Esophagus (tissue), 2 donors: Measurements from ENCODE around the gene DMD. TPM values are rescaled to one million over a fixed set of nuclear protein-coding genes. Genes with fewer than 3 reads are reported as not detected.

Experiments used
- H3K27ac ChIP-seq, 2 donors: one replicate each; pipeline ENCODE4 v1.5.1; 2013; ENCODE audit warnings: low read depth in 2 of 2, mild to moderate bottlenecking in 2 of 2, inconsistent platforms in 1 of 2, low read length in 1 of 2, moderate library complexity in 1 of 2
- H3K27me3 ChIP-seq, 2 donors: one replicate each; pipeline ENCODE4 v1.6.1; 2013; ENCODE audit warnings: low read length in 2 of 2, control low read depth in 1 of 2, mild to moderate bottlenecking in 1 of 2; ENCODE audit not compliant: insufficient read depth in 2 of 2, control insufficient read depth in 1 of 2
- H3K36me3 ChIP-seq, 2 donors: one replicate each; pipeline ENCODE4 v1.6.1; 2013; ENCODE audit warnings: low read length in 1 of 2; ENCODE audit not compliant: control insufficient read depth in 2 of 2, insufficient read depth in 2 of 2
- H3K4me1 ChIP-seq, 2 donors: one replicate each; pipeline ENCODE4 v1.6.1; 2013; ENCODE audit warnings: low read length in 1 of 2; ENCODE audit not compliant: control insufficient read depth in 2 of 2, insufficient read depth in 2 of 2
- H3K4me3 ChIP-seq, 2 donors: one replicate each; pipeline ENCODE4 v1.5.1; 2013; ENCODE audit warnings: low read length in 2 of 2, mild to moderate bottlenecking in 2 of 2, low read depth in 1 of 2, moderate library complexity in 1 of 2
- H3K9me3 ChIP-seq, 2 donors: one replicate each; pipeline ENCODE4 v1.6.1; 2013; ENCODE audit warnings: mild to moderate bottlenecking in 2 of 2, low read depth in 1 of 2, low read length in 1 of 2, moderate library complexity in 1 of 2; ENCODE audit not compliant: control insufficient read depth in 2 of 2, insufficient read depth in 1 of 2
- WGBS, 2 donors: extraction: QIAGEN DNeasy Blood & Tissue Kit; methylation state at CpG; one replicate each; pipeline ENCODE4 v1.1.7; 2013; 5-methylcytosine and 5-hydroxymethylcytosine counted together
- polyA plus RNA-seq, 2 donors: library from polyadenylated mRNA; stranded (reverse); fragments of 200-250 nt; gene quantifications; one replicate each; pipeline ENCODE4 v1.2.3, GENCODE V29; 2013
- donor health status: healthy with polysubstance abuse.
- donor health status: Bipolar disorder and iron deficiency.

The DMD gene
- polyA plus RNA-seq, 2 donors: 2.4 to 3.6 TPM

GRCh38 chrX:31126205-31126604, 2085.1 kb downstream of the DMD start:
- Histone ChIP-seq H3K27me3 (no peaks in the 10 kb centered on the region), H3K4me3 (no peak overlapping the region), H3K36me3 (no peaks in the 10 kb centered on the region), H3K4me1 (no peaks in the 10 kb centered on the region), H3K9me3 (no peaks in the 10 kb centered on the region), H3K27ac (no peak overlapping the region)
- 64 to 86% methylated on average over 7 of the region's 7 CpGs for WGBS, 2 donors

GRCh38 chrX:31124536-31124935, 2086.8 kb downstream of the DMD start:
- Histone ChIP-seq H3K9me3 (no peaks in the 10 kb centered on the region), H3K36me3 (no peaks in the 10 kb centered on the region), H3K4me3 (no peak overlapping the region), H3K4me1 (no peaks in the 10 kb centered on the region), H3K27ac (no peak overlapping the region), H3K27me3 (no peaks in the 10 kb centered on the region)
- WGBS, 2 donors: 39 to 52% methylated on average over 4 of the region's 4 CpGs

- no peaks in the 10 kb centered on the region for H3K9me3 ChIP-seq
- no peaks in the 10 kb centered on the region for H3K36me3 ChIP-seq
- H3K4me1 ChIP-seq: no peaks in the 10 kb centered on the region
- no peaks in the 10 kb centered on the region for H3K27me3 ChIP-seq
- 68 to 78% methylated on average over 3 of the region's 3 CpGs for WGBS, 2 donors
- no peak overlapping the region for H3K4me3 ChIP-seq
- no peak overlapping the region for H3K27ac ChIP-seq
Measured at GRCh38 chrX:31123335-31123734, 2088.0 kb downstream of the DMD start.

- Histone ChIP-seq H3K36me3 (no peaks in the 10 kb centered on the region), H3K4me3 (no peak overlapping the region), H3K27ac (no peak overlapping the region), H3K27me3 (no peaks in the 10 kb centered on the region), H3K9me3 (no peaks in the 10 kb centered on the region), H3K4me1 (no peaks in the 10 kb centered on the region)
- 57 to 63% methylated on average over 4 of the region's 4 CpGs for WGBS, 2 donors
Measured at GRCh38 chrX:31117266-31117665, 2094.1 kb downstream of the DMD start.

- 53 to 62% methylated on average over 4 of the region's 4 CpGs for WGBS, 2 donors
- H3K36me3 ChIP-seq: no peaks in the 10 kb centered on the region
- H3K9me3 ChIP-seq: no peaks in the 10 kb centered on the region
- no peaks in the 10 kb centered on the region for H3K27me3 ChIP-seq
- H3K27ac ChIP-seq: no peak overlapping the region
- no peaks in the 10 kb centered on the region for H3K4me1 ChIP-seq
- no peak overlapping the region for H3K4me3 ChIP-seq
Measured at GRCh38 chrX:31115398-31115797, 2096.0 kb downstream of the DMD start.

GRCh38 chrX:31114858-31115257, 2096.5 kb downstream of the DMD start:
- no peaks in the 10 kb centered on the region for H3K27me3 ChIP-seq
- 70 to 72% methylated on average over 2 of the region's 2 CpGs for WGBS, 2 donors
- no peaks in the 10 kb centered on the region for H3K9me3 ChIP-seq
- H3K27ac ChIP-seq: no peak overlapping the region
- H3K4me1 ChIP-seq: no peaks in the 10 kb centered on the region
- no peak overlapping the region for H3K4me3 ChIP-seq
- no peaks in the 10 kb centered on the region for H3K36me3 ChIP-seq

GRCh38 chrX:31112226-31112999, 2098.9 kb downstream of the DMD start:
- WGBS, 2 donors: 66 to 83% methylated on average over 5 of the region's 5 CpGs
- H3K4me3 ChIP-seq: no peak overlapping the region
- no peaks in the 10 kb centered on the region for H3K4me1 ChIP-seq
- H3K27me3 ChIP-seq: no peaks in the 10 kb centered on the region
- no peaks in the 10 kb centered on the region for H3K36me3 ChIP-seq
- no peaks in the 10 kb centered on the region for H3K9me3 ChIP-seq
- no peak overlapping the region for H3K27ac ChIP-seq

GRCh38 chrX:31110657-31111056, 2100.7 kb downstream of the DMD start:
- Histone ChIP-seq H3K27ac (no peak overlapping the region), H3K27me3 (no peaks in the 10 kb centered on the region), H3K4me3 (no peak overlapping the region), H3K36me3 (no peaks in the 10 kb centered on the region), H3K9me3 (no peaks in the 10 kb centered on the region), H3K4me1 (no peaks in the 10 kb centered on the region)
- 85 to 90% methylated on average over 6 of the region's 6 CpGs for WGBS, 2 donors

- no peaks in the 10 kb centered on the region for H3K4me1 ChIP-seq
- no peak overlapping the region for H3K27ac ChIP-seq
- no peak overlapping the region for H3K4me3 ChIP-seq
- 48 to 49% methylated on average over 2 of the region's 2 CpGs for WGBS, 2 donors
- no peaks in the 10 kb centered on the region for H3K36me3 ChIP-seq
- no peaks in the 10 kb centered on the region for H3K27me3 ChIP-seq
- no peaks in the 10 kb centered on the region for H3K9me3 ChIP-seq
Measured at GRCh38 chrX:31099536-31100090, 2111.7 kb downstream of the DMD start.

- Histone ChIP-seq H3K9me3 (peaks cover 0 to 3% of the 10 kb centered on the region in 2 donors), H3K4me3 (no peak overlapping the region), H3K36me3 (no peaks in the 10 kb centered on the region), H3K4me1 (no peaks in the 10 kb centered on the region), H3K27me3 (no peaks in the 10 kb centered on the region), H3K27ac (no peak overlapping the region)
- WGBS, 2 donors: 43 to 61% methylated on average over 3 of the region's 3 CpGs
Measured at GRCh38 chrX:31098079-31098478, 2113.3 kb downstream of the DMD start.
